HG03571 (cell line): ENCODE measurements around the gene FIZ1.
A peak's percentile ranks its signal among the peaks of the same experiment; 100 is the strongest.

ENCODE experiments used
- ATAC-seq: cut with Tn5 transposase; IDR thresholded peaks from one replicate; pipeline ENCODE4 v1.9.1; 2021; ENCODE audit not compliant: unreplicated experiment

Gene FIZ1

DNA sequence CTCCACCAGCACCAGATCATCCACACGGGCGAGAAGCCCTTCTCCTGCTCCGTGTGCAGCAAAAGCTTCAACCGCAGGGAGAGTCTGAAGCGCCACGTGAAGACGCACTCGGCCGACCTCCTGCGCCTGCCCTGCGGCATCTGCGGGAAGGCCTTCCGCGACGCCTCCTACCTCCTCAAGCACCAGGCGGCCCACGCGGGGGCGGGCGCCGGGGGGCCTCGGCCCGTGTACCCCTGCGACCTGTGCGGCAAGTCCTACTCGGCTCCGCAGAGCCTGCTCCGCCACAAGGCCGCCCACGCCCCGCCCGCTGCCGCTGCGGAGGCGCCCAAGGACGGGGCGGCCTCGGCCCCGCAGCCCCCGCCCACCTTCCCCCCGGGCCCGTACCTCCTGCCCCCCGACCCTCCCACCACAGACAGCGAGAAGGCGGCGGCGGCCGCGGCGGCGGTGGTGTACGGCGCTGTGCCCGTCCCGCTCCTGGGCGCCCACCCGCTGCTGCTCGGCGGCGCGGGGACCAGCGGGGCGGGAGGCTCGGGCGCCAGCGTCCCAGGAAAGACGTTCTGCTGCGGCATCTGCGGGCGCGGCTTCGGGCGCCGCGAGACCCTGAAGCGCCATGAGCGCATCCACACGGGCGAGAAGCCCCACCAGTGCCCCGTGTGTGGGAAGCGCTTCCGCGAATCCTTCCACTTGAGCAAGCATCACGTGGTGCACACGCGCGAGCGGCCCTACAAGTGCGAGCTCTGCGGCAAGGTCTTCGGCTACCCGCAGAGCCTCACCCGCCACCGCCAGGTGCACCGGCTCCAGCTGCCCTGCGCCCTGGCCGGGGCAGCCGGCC, 15.6 kb upstream of the FIZ1 start:
- no peak for ATAC-seq

DNA sequence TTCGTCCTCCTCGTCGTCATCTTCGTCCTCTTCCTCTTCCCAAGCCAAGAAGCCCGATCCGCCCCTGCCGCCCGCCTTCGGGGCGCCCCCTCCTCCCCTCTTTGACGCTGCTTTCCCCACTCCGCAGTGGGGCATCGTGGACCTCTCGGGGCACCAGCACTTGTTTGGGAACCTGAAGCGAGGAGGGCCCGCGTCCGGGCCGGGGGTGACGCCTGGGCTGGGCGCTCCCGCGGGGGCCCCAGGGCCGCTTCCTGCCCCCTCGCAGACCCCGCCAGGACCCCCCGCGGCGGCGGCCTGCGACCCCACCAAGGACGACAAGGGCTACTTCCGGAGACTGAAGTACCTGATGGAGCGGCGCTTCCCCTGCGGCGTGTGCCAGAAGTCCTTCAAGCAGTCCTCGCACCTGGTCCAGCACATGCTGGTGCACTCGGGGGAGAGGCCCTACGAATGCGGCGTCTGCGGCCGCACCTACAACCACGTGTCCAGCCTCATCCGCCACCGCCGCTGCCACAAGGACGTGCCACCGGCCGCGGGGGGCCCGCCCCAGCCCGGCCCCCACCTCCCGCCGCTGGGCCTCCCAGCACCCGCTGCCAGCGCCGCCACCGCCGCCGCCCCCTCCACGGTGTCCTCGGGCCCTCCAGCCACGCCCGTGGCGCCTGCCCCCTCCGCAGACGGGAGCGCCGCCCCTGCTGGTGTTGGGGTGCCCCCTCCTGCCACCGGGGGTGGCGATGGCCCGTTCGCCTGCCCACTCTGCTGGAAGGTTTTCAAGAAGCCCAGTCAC, 14.8 kb upstream of the FIZ1 start:
- ATAC-seq = no peak

DNA sequence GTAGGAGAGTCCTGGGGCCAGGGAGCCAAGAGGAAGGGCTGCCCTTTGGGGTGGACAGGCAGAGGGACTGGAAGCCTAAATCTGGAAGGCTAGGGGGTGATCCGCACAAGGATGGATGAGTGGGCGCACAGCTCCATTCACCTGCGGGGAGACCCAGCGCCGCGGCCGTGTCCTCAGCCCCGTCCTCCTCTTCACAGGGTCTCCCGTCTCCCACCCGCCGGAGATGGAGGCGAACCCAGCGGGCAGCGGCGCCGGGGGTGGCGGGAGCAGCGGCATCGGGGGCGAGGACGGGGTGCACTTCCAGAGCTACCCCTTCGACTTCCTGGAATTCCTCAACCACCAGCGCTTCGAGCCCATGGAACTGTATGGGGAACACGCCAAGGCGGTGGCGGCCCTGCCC, 14.1 kb upstream of the FIZ1 start:
- no peak for ATAC-seq

DNA sequence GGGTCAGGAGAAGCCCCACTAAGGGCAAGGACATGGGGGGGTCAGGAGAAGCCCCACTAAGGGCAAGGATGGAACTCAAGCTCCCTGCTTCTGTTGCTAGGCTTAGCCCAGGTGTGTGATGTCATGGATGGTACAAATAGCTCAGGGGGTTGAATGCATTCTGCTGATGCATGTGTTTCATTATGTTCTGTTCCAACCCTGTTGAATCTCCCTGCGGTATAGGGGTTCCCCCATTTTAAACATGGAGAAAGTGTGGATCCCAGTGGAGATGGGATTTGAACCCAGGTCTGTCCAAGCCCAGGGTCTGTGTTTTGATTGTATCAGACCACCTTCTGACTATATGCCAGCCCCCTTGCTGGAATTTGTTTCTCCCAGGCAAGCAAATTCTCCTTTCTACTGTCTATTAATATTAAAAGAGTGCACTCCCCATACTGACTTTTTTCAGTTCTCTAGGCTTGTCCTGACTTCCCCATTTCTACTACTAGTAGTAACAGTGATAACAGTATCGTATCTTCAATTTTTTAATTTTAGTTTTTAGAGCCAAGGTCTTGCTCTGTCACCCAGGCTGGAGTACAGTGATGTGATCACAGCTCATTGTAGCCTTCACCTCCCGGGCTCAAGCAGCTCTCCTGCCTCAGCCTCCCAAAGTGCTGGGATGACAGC, 12.8 kb upstream of the FIZ1 start:
- no peak for ATAC-seq

DNA sequence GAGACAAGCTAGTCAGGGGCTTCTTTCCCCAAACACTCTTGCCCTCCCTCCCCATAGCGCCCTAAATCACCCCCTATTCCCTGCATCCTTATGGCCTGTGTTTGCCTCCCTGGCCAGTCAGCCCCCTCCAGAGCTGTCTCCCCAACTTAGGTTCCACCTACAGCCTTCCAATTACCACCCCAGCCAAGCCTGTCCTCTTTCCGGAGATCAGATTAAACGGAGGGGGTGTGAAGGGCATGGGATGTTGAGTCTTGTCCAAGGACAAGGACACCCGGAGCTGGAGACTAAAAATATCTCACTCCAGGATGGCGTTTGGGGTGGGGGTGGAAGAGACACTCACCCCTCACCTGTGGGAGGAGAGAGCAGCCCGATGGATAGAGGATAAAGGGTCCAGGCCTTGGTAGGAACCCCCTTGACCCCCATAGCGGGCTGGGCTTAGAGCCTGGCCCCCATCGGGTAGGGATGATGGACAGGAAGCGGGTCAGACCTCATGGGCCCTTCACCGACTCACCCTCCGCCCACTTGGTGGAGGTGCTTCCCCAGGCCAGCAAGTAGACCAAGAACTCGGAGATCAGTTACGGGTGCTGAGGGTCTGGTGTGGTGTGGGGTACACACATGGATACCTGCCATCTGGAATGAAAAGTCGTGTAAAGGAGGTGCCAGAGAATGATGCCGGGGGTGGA, 12.1 kb upstream of the FIZ1 start:
- no peak for ATAC-seq

DNA sequence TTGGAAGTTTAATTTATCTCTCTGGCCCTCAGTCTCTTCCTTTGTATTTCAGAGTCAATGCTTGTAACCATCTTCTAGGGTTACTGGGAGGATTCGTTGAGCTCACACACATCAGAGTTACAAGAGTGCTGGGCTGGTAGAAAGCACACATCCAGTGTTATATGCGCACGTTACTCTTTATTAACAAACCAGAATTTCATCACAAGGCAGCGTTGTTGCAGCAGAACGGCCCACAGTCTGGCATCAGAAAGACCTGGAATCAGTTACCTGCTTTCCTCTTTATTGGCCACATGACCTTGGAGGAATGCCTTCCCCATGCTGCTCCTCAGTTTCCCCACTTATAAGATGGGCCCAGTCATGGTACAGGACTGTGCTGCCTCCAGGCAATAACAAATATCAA, 10.0 kb upstream of the FIZ1 start:
- ATAC-seq = no peak

DNA sequence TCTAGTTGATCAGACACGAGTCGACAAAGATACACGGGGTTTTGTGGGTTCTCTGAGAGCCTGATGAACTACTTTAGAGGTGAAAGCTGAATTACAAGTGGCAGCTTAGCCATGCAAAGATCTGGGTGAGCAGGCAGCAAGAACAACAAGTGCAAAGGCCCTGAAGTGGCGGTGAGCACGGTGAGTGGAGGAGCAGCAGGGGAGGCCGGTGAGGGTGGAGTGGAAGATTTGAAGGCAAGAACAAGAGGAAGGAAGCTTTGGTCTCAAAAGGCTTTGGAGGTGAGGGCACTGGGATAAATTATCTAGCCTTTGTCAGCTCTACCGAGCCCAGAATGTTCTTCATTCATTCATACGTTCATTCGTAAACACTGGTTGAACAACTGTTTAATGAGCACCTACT, 7.5 kb upstream of the FIZ1 start:
- no peak for ATAC-seq

DNA sequence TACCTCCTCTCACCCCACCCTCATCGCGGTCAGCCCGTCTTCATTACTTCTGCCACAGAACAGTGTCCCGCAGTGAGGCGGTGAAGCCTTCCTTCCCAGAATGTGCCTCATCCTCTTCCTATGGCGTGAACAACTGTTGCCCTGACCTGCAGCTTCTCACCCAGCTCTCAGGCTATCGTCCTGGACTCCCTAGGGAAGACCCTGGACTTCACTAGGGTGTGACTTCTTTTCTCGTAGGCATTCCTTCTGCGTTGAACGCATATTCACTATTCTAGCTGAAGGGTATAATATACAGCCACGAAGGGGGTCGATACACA, 7.1 kb upstream of the FIZ1 start:
- no peak for ATAC-seq

DNA sequence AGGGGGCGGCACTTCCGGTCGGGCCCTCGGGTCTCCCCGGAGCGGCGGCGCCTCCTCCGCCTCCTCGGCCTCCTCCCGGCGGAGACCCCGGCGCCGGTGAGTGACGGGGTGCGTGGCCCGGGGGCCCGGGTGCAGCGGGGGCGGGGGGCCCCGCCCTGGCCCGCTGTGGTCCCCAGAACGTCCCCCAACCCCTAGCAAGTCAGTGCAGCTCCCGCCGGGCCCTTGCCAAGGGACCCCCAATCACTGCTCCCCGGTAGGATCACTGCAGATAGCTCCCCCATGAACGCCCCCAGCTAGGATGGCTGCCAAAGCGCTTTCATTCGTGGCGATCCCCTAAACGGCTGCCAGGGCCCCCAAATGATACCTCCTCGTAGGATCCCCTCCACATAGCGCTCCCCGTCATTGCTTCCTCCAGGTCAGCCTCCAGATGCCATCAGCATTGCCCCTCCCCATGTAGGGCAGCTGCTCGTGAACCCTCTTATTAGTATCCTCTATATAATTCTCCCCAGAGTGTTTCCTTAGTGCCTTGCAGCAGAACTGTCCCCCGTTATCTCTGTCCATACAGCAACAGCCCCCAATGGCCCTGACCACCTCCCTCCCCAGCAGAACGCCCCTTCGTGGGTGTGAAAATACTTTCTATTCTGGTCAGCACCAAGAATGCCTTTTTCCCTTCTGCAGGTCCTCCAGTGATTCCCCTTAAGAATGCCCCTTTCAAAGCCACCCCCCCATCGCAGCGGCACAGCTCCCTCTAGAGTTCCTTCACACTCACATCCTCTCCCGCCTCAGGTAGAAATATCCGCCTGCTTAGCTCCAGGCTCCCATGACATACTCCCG, 6.5 kb upstream of the FIZ1 start, which contains the start of gene ZNF865:
TSS of gene ZNF865 (plus strand) at position 11 of the 834 bp plus-strand sequence. CDS start 7,972 bp downstream, outside the sequence.
- ATAC-seq = no peak

DNA sequence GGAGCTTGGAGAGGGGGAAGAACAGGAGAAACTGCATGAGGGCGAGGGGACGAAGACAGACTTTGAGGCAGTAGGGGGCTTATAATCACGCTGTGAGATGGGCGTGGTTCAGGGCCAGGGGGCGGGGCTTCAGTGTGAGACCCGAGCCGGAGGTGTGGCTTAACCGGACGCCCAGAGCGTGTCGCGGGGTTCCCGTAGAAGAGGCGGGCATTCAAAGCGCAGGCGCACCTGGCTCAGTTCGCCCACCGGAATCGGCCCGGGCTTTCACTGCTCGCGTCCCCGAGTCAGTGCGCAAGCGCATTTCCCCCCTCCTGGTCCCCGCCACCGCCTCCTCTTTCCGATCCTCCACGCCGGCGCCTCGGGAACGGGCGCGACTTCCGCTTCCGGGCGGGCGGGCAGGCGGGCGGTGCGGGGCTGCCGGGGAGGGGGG, 5.9 kb upstream of the FIZ1 start:
- ATAC-seq = peak; percentile 64

DNA sequence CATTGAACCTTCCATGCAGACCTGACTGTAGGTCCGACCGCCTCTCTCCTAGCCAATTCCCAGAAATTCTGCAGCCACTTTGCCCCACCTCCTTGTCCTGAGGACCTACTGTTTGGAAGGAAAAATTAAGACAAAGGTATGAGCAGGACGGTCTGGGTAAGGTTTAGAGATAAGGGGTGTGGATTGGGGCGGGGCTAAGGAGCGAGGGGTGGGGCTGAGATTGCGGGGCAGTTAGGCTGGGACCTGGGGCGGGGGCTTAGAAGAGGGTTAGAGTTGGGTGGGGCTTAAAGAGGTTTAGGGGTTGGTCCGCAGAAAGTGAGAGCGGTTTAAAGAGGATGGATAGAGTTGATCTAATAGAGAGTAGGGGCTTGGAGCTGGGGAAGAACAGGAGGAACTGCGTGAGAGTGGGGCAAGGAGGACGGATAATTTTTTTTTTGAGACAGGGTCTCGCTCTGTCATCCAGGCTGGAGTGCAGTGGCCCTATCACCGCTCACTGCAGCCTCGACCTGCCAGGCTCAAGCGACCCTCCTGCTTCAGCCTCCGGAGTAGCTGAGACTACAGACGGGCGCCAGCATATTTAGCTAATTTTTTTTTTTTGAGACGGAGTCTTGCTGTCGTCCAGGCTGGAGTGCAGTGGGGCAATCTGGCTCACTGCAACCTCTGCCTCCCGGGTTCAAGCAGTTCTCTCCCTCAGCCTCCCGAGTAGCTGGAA, 4.4 kb upstream of the FIZ1 start:
- no peak for ATAC-seq

DNA sequence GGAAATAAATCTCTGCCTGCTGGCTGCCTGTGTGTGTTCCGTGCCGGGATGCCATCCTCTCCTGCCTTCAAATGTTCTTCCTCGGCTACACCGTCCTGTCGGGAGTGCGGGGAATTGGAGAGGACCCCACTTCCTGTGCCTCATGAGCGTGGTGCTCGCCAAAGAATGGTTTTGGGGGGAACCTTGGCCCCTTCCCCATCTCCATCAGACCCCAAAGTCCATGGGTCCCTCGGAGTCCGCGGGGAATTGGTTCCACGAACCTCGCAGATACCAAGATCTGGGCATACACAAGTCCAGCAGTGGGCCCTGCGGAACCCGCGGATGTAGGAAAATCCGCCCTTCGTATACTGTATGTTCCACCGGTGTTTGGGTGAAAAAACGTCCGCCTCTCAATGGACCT, 3.8 kb upstream of the FIZ1 start:
- ATAC-seq = no peak

DNA sequence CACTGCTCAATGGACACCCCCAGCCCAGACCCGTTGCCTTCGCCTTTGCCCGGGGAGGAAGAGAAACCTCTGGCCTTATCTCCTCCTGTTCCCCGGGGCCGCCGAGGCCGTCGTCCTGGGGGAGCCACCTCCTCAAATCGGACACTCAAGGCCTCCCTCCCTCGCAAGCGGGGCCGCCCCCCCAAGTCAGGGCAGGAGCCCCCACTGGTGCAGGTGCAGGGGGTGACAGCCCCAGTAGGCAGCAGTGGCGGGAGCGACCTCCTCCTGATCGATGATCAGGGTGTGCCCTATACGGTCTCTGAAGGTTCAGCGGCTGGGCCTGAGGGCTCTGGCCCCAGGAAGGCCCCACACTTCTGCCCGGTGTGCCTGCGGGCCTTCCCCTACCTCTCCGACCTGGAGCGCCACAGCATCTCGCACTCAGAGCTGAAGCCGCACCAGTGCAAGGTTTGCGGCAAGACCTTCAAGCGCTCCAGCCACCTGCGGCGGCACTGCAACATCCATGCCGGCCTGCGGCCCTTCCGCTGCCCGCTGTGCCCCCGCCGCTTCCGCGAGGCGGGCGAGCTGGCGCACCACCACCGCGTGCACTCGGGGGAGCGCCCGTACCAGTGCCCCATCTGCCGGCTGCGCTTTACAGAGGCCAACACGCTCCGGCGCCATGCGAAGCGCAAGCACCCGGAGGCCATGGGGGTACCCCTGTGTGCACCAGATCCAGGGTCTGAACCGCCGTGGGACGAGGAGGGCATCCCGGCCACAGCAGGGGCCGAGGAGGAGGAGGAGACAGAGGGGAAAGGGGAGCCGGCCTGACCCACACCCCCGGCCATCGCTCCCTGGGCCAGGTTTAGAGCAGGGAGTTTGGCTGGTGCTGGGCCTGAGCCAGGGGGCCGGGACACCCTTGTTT, 3.0 kb upstream of the FIZ1 start:
- ATAC-seq = no peak

DNA sequence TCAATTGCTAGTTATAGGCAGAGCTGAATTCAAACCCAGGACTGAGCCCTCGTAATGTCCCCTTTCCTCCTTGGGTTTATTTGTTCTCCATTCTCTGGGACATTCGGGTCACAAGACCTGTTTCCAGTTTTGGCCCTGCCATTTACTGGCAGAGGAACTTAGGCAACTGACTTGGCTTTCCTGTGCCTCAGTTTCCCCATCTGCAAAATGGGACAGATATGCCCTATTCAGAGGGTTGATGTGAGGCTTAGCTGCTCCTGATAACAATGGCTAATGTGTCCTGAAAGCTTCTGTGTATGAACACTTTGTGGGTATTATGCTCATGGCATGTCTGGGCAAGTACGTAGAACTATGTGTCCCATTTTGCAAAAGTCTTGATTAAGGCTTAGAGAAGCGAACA, 1.8 kb upstream of the FIZ1 start:
- no peak for ATAC-seq

DNA sequence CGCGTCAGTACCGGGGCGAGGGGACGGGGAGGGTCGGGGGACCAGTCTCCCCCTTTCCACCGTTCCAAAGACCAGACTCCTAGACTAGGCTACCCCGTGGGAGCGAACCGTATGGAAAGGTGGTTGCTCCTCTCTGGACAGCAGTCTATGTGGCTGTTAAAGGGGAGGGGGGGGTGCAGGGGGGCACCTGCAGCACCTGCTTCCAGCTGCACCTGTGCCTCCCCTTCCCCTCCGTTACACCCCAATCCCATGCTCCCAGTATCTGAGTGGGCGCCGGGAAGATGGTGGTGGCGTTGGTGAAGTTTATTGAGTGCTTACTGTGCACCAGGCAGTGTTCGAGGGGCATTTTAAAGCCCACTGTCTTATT, 1.3 kb upstream of the FIZ1 start:
- no peak for ATAC-seq

DNA sequence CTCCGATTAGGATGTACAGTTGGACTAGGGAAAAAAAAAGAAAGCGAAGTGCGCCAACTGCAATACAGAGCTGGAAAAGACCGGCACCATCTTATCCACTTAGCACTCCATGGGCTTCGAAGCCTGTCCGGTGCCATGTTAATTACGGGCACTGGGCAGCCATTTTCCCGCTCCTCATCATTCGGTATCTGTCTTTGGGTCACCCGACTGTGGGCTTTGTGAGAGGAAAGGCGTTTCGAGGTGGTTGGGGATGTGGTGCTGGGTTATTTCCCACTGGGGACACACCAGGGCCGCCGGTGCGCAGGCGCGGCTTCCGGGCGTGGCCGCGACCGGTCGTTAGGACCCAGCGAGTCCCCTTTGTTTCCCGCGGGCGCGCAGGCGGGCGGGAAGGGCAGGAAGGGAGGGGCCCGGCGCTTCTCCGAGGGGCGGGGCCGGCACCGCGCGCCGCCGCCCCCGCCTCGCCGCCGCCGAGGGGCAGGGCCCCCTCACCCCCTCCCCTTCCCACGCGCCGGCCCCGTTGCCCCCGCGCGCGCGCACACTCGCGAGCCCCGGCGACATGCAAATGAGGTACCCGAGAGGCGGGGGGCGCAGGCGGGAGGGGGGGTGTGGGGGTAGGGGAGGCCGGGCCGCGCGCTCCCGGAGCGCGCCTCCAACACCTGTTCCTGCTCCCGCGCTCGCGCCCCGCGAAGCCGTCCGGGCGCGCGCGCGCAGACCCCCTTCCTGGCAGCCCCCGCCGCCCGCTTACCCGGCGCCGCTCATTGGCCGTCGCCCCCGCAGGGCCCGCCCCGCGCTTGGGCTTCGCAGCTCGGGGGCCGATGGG, 735 bp upstream of the FIZ1 start, which contains the start of gene ZNF524:
TSS of gene ZNF524 (plus strand) at position 447 of the 820 bp plus-strand sequence. CDS start 1,825 bp downstream, outside the sequence.
- ATAC-seq = peak; percentile 41

DNA sequence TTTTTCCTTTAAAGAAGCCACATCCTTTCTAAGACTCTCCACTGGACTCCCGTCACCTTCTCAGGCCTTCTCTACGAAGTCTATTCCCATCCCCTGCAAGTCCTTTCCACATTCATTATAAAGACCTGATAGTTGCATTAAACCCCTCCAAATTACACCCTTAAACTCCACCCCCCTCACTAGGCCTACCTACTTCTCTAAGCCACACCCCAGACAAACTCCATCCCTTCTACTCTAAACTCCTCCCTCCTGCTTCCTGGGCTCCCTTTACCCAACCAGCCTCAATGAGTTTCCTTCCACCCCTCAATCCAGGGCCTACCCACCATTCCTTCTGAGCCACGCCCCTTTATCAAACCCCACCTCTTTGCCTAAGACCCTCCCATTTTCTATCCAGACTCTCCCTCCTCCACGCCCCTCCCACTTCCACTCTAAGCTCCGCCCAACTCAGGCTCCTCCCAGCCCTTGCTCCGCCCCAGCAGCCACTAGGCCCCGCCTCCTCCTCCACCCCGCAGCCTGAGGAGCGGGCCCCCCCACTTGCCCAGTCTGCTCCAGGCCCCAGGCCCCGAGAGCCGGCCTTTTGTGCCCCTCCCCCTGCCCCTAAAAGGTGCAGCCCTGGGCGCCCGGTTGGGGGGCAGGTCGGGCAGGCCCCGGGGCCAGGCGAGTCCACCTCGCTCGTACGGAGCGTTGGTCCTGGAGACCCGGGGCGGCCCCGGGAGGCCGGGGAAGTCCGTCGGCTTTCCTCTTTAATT, 424 bp downstream of the FIZ1 start:
- ATAC-seq = peak; percentile 46
